HEK293 (cell line): ENCODE results near the gene CUL1.
"Not testable (repeated sequence)": the region's sequence is repeated elsewhere in the genome, so short reads cannot be mapped to it uniquely, and the experiment has no call there.

Source experiments
- PRDM10 ChIP-seq: fragments of 450-650 bp; formaldehyde crosslinking; IDR thresholded peaks from 2 replicates; pipeline ENCODE4 v1.5.1; 2016; ENCODE audit warnings: missing biosample characterization, missing genetic modification characterization
- SALL2 ChIP-seq: fragments of 450-650 bp; formaldehyde crosslinking; IDR thresholded peaks from 2 replicates; pipeline ENCODE4 v1.5.0; 2017; ENCODE audit warnings: missing biosample characterization, mild to moderate bottlenecking, missing genetic modification characterization, borderline replicate concordance
- ZFP41 ChIP-seq: fragments of 450-650 bp; formaldehyde crosslinking; IDR thresholded peaks from 2 replicates; pipeline ENCODE4 v1.5.1; 2016; ENCODE audit warnings: missing biosample characterization, missing genetic modification characterization, borderline replicate concordance
- TF ChIP-seq, protein P1 (sequence below): fragments of 450-650 bp; formaldehyde crosslinking; IDR thresholded peaks from 2 replicates; pipeline ENCODE4 v1.5.1; 2016; ENCODE audit warnings: missing biosample characterization, missing genetic modification characterization
- TF ChIP-seq, protein P2 (sequence below): fragments of 450-650 bp; formaldehyde crosslinking; IDR thresholded peaks from 2 replicates; pipeline ENCODE4 v1.5.1; 2016; ENCODE audit warnings: missing biosample characterization, missing genetic modification characterization, low read depth

- TF ChIP-seq, protein P1, sequence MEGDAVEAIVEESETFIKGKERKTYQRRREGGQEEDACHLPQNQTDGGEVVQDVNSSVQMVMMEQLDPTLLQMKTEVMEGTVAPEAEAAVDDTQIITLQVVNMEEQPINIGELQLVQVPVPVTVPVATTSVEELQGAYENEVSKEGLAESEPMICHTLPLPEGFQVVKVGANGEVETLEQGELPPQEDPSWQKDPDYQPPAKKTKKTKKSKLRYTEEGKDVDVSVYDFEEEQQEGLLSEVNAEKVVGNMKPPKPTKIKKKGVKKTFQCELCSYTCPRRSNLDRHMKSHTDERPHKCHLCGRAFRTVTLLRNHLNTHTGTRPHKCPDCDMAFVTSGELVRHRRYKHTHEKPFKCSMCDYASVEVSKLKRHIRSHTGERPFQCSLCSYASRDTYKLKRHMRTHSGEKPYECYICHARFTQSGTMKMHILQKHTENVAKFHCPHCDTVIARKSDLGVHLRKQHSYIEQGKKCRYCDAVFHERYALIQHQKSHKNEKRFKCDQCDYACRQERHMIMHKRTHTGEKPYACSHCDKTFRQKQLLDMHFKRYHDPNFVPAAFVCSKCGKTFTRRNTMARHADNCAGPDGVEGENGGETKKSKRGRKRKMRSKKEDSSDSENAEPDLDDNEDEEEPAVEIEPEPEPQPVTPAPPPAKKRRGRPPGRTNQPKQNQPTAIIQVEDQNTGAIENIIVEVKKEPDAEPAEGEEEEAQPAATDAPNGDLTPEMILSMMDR (tag by site-specific recombination): not testable (repeated sequence)
- not testable (repeated sequence) for TF ChIP-seq SALL2, ZFP41, PRDM10 (tag by site-specific recombination)
- TF ChIP-seq, protein P2, sequence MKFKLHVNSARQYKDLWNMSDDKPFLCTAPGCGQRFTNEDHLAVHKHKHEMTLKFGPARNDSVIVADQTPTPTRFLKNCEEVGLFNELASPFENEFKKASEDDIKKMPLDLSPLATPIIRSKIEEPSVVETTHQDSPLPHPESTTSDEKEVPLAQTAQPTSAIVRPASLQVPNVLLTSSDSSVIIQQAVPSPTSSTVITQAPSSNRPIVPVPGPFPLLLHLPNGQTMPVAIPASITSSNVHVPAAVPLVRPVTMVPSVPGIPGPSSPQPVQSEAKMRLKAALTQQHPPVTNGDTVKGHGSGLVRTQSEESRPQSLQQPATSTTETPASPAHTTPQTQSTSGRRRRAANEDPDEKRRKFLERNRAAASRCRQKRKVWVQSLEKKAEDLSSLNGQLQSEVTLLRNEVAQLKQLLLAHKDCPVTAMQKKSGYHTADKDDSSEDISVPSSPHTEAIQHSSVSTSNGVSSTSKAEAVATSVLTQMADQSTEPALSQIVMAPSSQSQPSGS (tag by site-specific recombination): not testable (repeated sequence)
Observed at GRCh38 chr7:148703671-148703962, 4.9 kb downstream of the CUL1 start.
